GM10248 (cell line): ENCODE data around the gene SARM1.

Source experiments
- CTCF ChIA-PET: fragments of 300-600 bp; sonication (Branson Sonifier 250); formaldehyde crosslinking; extraction: SDS; loops from one replicate; lab custom pipeline; 2021; ENCODE audit warnings: antibody characterized with exemption; lab: Yijun Ruan, JAX
- POLR2A ChIA-PET: fragments of 350-650 bp; sonication (Branson Sonifier 250); formaldehyde crosslinking; extraction: SDS; loops from one replicate; lab custom pipeline; 2020; ENCODE audit warnings: antibody characterized with exemption; lab: Yijun Ruan, JAX
- DNase-seq: peaks from one replicate; pipeline ENCODE4 v3.0.0; 2012; ENCODE audit errors: extremely low spot score
- TF ChIP-seq, protein P1 (sequence below): IDR thresholded peaks from 2 replicates; pipeline ENCODE4 v1.5.1; 2012; ENCODE audit warnings: mild to moderate bottlenecking, low read depth; ENCODE audit errors: extremely low read depth, missing control alignments, control extremely low read depth

SARM1 gene

DNA sequence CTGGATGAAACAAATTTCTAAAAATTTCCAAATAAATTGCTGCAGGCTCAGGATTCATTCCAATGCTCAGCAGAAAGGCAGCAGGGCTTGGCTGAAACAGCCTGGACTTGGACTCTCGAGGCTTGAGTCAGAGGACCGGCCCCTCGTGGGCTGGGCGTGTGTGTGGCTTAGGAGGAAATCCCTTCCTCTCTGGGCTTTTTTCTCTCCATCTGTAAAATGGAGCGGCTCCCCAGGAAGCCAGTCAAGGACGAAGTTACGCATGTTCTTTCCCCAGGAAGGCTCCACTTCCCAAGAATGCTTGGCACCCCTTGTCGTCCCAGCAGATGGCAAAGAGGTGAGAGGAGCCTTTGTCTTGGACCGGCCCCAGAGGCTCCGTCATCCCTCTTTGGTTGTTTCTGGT, 21.0 kb downstream of the SARM1 start:
- TF ChIP-seq, protein P1, sequence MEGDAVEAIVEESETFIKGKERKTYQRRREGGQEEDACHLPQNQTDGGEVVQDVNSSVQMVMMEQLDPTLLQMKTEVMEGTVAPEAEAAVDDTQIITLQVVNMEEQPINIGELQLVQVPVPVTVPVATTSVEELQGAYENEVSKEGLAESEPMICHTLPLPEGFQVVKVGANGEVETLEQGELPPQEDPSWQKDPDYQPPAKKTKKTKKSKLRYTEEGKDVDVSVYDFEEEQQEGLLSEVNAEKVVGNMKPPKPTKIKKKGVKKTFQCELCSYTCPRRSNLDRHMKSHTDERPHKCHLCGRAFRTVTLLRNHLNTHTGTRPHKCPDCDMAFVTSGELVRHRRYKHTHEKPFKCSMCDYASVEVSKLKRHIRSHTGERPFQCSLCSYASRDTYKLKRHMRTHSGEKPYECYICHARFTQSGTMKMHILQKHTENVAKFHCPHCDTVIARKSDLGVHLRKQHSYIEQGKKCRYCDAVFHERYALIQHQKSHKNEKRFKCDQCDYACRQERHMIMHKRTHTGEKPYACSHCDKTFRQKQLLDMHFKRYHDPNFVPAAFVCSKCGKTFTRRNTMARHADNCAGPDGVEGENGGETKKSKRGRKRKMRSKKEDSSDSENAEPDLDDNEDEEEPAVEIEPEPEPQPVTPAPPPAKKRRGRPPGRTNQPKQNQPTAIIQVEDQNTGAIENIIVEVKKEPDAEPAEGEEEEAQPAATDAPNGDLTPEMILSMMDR = no peak
- ChIA-PET POLR2A (no interaction called here), CTCF (interaction anchor here (1.0 kb wide), 1 partner anchor 13 kb away, joined by 4 read pairs; no protein-coding TSS in a partner anchor)
- no peak for DNase-seq

DNA sequence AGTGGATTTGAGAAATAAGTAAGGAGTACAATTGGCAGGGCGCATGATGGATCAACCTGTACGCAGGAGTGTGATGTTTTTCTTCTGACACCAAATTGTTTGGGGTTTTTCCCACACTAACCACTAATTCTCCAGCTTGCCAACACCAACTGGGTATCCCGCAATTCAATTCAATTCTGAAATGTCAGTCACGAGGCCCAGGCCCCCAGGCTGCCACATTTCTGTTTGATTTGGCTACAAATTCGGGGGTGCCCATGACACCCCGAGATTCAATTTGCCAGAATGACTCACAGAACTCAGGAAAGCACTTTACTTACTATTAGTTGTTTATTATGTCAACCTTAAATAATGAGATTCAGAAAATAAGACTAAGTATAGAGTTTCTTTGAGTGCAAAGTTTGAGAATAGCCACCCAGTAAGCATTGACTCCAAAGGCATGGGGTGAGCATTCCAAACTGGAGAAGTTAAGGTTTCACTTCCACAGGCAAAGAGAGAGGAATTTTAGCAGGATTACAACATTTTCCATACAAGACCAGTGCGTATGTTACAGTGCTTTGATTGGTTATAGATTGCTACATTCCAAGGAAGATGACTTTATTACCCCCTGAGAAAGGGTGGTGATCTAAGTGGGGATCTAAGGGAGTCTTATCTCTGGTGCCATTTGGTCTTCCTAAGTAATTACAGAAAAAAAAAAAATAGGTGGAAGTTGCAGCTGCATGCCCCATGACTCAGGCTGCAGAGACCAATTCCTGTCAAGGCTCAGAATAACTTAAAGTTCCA, 23.0 kb downstream of the SARM1 start:
- CTCF ChIA-PET = interaction anchor here (1.7 kb wide), 1 partner anchor 22 kb away, joined by 5 read pairs; no protein-coding TSS in a partner anchor
- no peak for DNase-seq
- TF ChIP-seq, protein P1 = no peak
- POLR2A ChIA-PET = no interaction called here

DNA sequence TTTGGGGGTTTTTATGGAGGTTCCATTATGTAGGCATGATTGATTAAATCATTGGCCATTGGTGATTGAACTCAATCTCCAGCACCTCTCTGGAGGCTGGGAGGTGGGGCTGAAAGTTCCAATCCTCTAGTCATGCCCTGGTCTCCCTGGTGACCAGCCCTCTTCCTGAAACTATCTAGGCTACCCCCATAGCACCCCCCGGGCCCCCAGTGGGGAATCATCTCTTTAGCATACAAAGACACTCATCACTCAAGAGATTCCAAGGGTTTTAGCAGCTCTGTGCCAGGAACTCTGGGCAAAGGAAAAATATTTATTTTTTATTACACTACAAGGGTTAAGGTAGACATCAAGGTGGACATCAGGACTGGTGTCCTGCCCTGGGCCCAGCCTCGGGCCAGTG, 23.9 kb downstream of the SARM1 start:
- ChIA-PET CTCF (interaction anchor here (1.7 to 2.2 kb wide), 2 partner anchors 21 to 22 kb away, joined by 5 to 7 read pairs; no protein-coding TSS in a partner anchor), POLR2A (no interaction called here)
- DNase-seq = no peak
- TF ChIP-seq, protein P1 = no peak

DNA sequence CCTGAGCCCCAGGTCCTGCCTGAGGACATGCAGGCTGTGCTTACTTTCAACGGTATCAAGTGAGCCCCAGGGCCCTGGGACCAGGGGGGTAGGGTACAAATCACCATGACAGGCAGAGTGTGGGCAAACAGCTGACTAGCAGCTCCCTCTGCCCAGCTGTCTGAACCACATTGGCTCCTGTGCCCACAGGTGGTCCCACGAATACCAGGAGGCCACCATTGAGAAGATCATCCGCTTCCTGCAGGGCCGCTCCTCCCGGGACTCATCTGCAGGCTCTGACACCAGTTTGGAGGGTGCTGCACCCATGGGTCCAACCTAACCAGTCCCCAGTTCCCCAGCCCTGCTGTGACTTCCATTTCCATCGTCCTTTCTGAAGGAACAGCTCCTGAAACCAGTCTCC, 24.5 kb downstream of the SARM1 start:
- CTCF ChIA-PET = interaction anchor here (2.2 kb wide), 1 partner anchor 21 kb away, joined by 7 read pairs; no protein-coding TSS in a partner anchor
- TF ChIP-seq, protein P1 = no peak
- POLR2A ChIA-PET = interaction anchor here (0.6 kb wide), 1 partner anchor 84 kb away, joined by 4 read pairs; no protein-coding TSS in a partner anchor
- no peak for DNase-seq

DNA sequence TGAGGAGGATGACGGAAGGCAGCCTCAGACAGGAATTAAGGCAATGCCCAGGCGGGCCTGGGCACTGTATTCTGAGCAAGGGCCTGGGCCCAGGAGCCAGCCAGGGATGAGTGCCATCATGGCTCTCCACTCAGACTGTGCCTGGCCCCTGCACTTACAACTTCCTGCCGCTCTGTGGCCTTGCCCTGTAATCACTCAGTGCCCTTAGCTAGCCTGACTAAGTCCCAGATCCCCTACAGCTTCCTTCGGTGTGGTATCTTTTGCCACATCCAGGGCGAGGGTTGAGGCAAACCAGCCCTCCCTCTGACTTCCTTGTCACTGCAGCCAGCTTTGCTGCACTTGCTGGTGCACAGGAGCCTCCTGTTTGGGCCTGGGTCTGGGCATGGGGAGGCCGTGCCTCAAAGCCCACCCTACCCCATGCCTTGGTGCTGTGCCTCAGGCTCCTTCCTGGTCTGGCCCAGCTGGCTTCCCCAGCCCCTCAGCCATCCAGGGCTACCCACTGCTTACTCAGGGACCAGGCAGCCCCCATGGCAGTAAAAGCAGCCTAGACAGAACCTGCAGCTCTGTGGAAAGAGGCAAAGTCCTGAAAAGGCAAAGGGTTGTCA, 25.2 kb downstream of the SARM1 start:
- no peak for DNase-seq
- ChIA-PET POLR2A (no interaction called here), CTCF (interaction anchor here (2.2 kb wide), 1 partner anchor 20 kb away, joined by 7 read pairs; no protein-coding TSS in a partner anchor)
- TF ChIP-seq, protein P1 = no peak

DNA sequence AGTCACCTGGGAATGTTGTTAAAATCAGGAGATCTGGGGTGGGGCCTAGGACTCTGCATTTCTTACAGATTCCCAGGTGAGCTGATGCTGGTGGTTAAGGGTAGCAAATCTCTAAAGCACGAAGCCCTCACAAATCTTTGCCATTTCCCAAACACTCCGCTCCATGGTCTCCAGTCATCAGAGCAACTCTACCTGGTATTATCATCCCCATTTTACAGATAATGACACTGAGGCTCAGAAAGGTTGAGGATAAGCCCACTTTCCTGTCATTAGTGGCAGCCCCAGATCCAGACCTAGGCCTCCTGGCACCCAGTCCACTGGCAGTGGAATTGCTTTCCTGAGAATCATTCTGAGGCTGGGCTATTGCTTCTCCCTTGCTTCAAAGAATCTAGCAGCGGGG, 25.8 kb downstream of the SARM1 start:
- ChIA-PET POLR2A (no interaction called here), CTCF (interaction anchor here (2.2 kb wide), 1 partner anchor 19 kb away, joined by 7 read pairs; no protein-coding TSS in a partner anchor)
- TF ChIP-seq, protein P1 = no peak
- no peak for DNase-seq
